Right lung (tissue), 5 donors: ENCODE measurements around the gene ASTN2. TPM values are rescaled to one million over a fixed set of nuclear protein-coding genes. Genes with fewer than 3 reads are reported as not detected.

Experiments used
- DNase-seq, 2 donors: peaks; one replicate each; pipeline ENCODE4 v3.0.0-alpha.2; 2013
- polyA plus RNA-seq, 5 donors: library from polyadenylated mRNA; unstranded; fragments of 120-200 nt; gene quantifications; one replicate each; pipeline versions ENCODE4 v1.2.1 to v1.2.3, GENCODE V29; 2013; ENCODE audit warnings: inconsistent platforms in 1 of 5, low replicate concordance in 1 of 5; ENCODE audit not compliant: insufficient read length in 5 of 5, insufficient read depth in 1 of 5

ASTN2 gene
- polyA plus RNA-seq, 5 donors: 4.4 to 5.2 (median 4.8) TPM

- DNase-seq: no peak
Measured at GRCh38 chr9:117114768-117115167, 300.1 kb downstream of the ASTN2 start.

- DNase-seq: no peak
Measured at GRCh38 chr9:117104716-117105495, 310.0 kb downstream of the ASTN2 start.

- DNase-seq: no peak
Measured at GRCh38 chr9:117104206-117104605, 310.7 kb downstream of the ASTN2 start.

- no peak for DNase-seq
Measured at GRCh38 chr9:117103438-117104110, 311.3 kb downstream of the ASTN2 start.

- DNase-seq: no peak
Measured at GRCh38 chr9:117101008-117101407, 313.8 kb downstream of the ASTN2 start.

- no peak for DNase-seq
Measured at GRCh38 chr9:117098331-117098730, 316.5 kb downstream of the ASTN2 start.

GRCh38 chr9:117097761-117098160 lies 317.1 kb downstream of the ASTN2 start:
- DNase-seq: no peak

GRCh38 chr9:117096138-117096537 lies 318.7 kb downstream of the ASTN2 start:
- no peak for DNase-seq

- no peak for DNase-seq
Measured at GRCh38 chr9:117095081-117095480, 319.8 kb downstream of the ASTN2 start.

GRCh38 chr9:117093891-117094844 lies 320.7 kb downstream of the ASTN2 start:
- no peak for DNase-seq

- DNase-seq: no peak
Measured at GRCh38 chr9:117092582-117092981, 322.3 kb downstream of the ASTN2 start.

- no peak for DNase-seq
Measured at GRCh38 chr9:117091529-117091928, 323.3 kb downstream of the ASTN2 start.

- no peak for DNase-seq
Measured at GRCh38 chr9:117088786-117089185, 326.1 kb downstream of the ASTN2 start.

- DNase-seq: no peak
Measured at GRCh38 chr9:117088140-117088539, 326.7 kb downstream of the ASTN2 start.

- no peak for DNase-seq
Measured at GRCh38 chr9:117084221-117084620, 330.6 kb downstream of the ASTN2 start.

- DNase-seq: no peak
Measured at GRCh38 chr9:117083559-117083958, 331.3 kb downstream of the ASTN2 start.

GRCh38 chr9:117081641-117082317 lies 333.1 kb downstream of the ASTN2 start:
- no peak for DNase-seq

GRCh38 chr9:117080765-117081390 lies 334.0 kb downstream of the ASTN2 start:
- DNase-seq: no peak

- no peak for DNase-seq
Measured at GRCh38 chr9:117076571-117077290, 338.1 kb downstream of the ASTN2 start.

GRCh38 chr9:117075636-117076035 lies 339.2 kb downstream of the ASTN2 start:
- no peak for DNase-seq
